Karpas-422 (cell line): ENCODE measurements around the gene PTPRJ. TPM values are rescaled to one million over a fixed set of nuclear protein-coding genes. Genes with fewer than 3 reads are reported as not detected.
"Not testable (repeated sequence)": the region's sequence is repeated elsewhere in the genome, so short reads cannot be mapped to it uniquely, and the experiment has no call there.

ENCODE experiments used
- DNase-seq: peaks from one replicate; pipeline ENCODE4 v3.0.0-alpha.2; 2015
- H2AFZ ChIP-seq: fragments of 200-600 bp; sonication (generic); 2 replicates; pipeline ENCODE4 v1.6.1; 2014; ENCODE audit warnings: antibody characterized with exemption, low read length, mixed read lengths
- H3K27ac ChIP-seq: fragments of 200-600 bp; sonication (generic); 2 replicates; pipeline ENCODE4 v1.5.1; 2014; ENCODE audit warnings: mild to moderate bottlenecking, low read length, moderate library complexity
- H3K27me3 ChIP-seq: fragments of 200-600 bp; sonication (generic); 2 replicates; pipeline ENCODE4 v1.6.1; 2014; ENCODE audit warnings: low read length, mixed read lengths
- H3K36me3 ChIP-seq: fragments of 200-600 bp; sonication (generic); 2 replicates; pipeline ENCODE4 v1.6.1; 2014; ENCODE audit warnings: low read length, mixed read lengths; ENCODE audit not compliant: insufficient read depth
- H3K4me1 ChIP-seq: fragments of 200-600 bp; sonication (generic); 2 replicates; pipeline ENCODE4 v1.6.1; 2014; ENCODE audit warnings: mild to moderate bottlenecking, low read length, mixed read lengths
- H3K4me2 ChIP-seq: fragments of 200-600 bp; sonication (generic); 2 replicates; pipeline ENCODE4 v1.6.1; 2014; ENCODE audit warnings: low read length, low read depth, mild to moderate bottlenecking; ENCODE audit not compliant: poor library complexity, severe bottlenecking
- H3K4me3 ChIP-seq: fragments of 200-600 bp; sonication (generic); 2 replicates; pipeline ENCODE4 v1.5.1; 2014; ENCODE audit warnings: mild to moderate bottlenecking, antibody characterized with exemption, low read length, mixed read lengths
- H3K79me2 ChIP-seq: fragments of 200-600 bp; sonication (generic); 2 replicates; pipeline ENCODE4 v1.6.1; 2014; ENCODE audit warnings: mild to moderate bottlenecking, low read length, mixed read lengths
- H3K9ac ChIP-seq: fragments of 200-600 bp; sonication (generic); 2 replicates; pipeline ENCODE4 v1.6.0; 2014; ENCODE audit warnings: low read length
- H3K9me2 ChIP-seq: fragments of 200-600 bp; sonication (generic), shearing (Covaris generic); replicated peaks from 2 replicates; pipeline ENCODE4 v1.6.0; 2014; ENCODE audit warnings: mild to moderate bottlenecking, low read length, moderate library complexity; ENCODE audit not compliant: insufficient read depth
- H3K9me3 ChIP-seq: fragments of 300-700, 200-600 bp; sonication (generic); 2 replicates; pipeline ENCODE4 v1.6.1; 2014; ENCODE audit warnings: low read length, mixed read lengths
- H4K20me1 ChIP-seq: fragments of 200-600 bp; sonication (generic); 2 replicates; pipeline ENCODE4 v1.6.1; 2014; ENCODE audit warnings: mild to moderate bottlenecking, antibody characterized with exemption, low read length, low read depth; ENCODE audit not compliant: insufficient read depth
- total RNA-seq: library from RNA; depleted of rRNA; stranded (reverse); fragments of >200 nt; shearing (Covaris generic); gene quantifications from 2 replicates; pipeline ENCODE4 v1.2.3, GENCODE V29; 2014; ENCODE audit warnings: low replicate concordance

Gene PTPRJ
- total RNA-seq, 1 experiment from 2014 or later = 132 TPM

GRCh38 chr11:48127521-48128183 is 147.3 kb downstream of the PTPRJ start:
- Histone ChIP-seq H3K27ac (no peak overlapping the region), H3K79me2 (peaks cover 25% of the 10 kb centered on the region), H3K4me3 (no peak overlapping the region), H3K4me1 (no peaks in the 10 kb centered on the region), H3K27me3 (no peaks in the 10 kb centered on the region), H2AFZ (no peak overlapping the region), H3K9me3 (no peaks in the 10 kb centered on the region), H3K36me3 (peaks cover 79% of the 10 kb centered on the region), H4K20me1 (0 out of 2 replicates have a peak, but pooled peaks cover 3% of the 10 kb centered on the region), H3K4me2 (no peak overlapping the region), H3K9me2 (no peaks in the 10 kb centered on the region), H3K9ac (no peak overlapping the region)
- DNase-seq = no peak

GRCh38 chr11:48129697-48130395 is 149.5 kb downstream of the PTPRJ start:
- Histone ChIP-seq H3K4me3 (no peak overlapping the region), H3K4me1 (no peaks in the 10 kb centered on the region), H3K27me3 (no peaks in the 10 kb centered on the region), H4K20me1 (0 out of 2 replicates have a peak, but pooled peaks cover 3% of the 10 kb centered on the region), H3K4me2 (no peak overlapping the region), H3K36me3 (peaks cover 79% of the 10 kb centered on the region), H3K27ac (no peak overlapping the region), H3K79me2 (peaks cover 10% of the 10 kb centered on the region; the same call in 1 of the 2 replicates), H3K9me2 (no peaks in the 10 kb centered on the region), H3K9me3 (no peaks in the 10 kb centered on the region), H2AFZ (no peak overlapping the region), H3K9ac (no peak overlapping the region)
- DNase-seq = no peak

- Histone ChIP-seq H4K20me1 (no peaks in the 10 kb centered on the region), H3K27ac (no peak overlapping the region), H3K36me3 (peaks cover 66% of the 10 kb centered on the region), H3K9me3 (no peaks in the 10 kb centered on the region), H3K9me2 (no peaks in the 10 kb centered on the region), H3K4me2 (no peak overlapping the region), H3K4me1 (no peaks in the 10 kb centered on the region), H3K79me2 (peaks cover 23% of the 10 kb centered on the region), H3K9ac (no peak overlapping the region), H2AFZ (no peak overlapping the region), H3K27me3 (no peaks in the 10 kb centered on the region), H3K4me3 (no peak overlapping the region)
- DNase-seq = no peak
Observed at GRCh38 chr11:48134221-48134922, 154.0 kb downstream of the PTPRJ start.

- Histone ChIP-seq H3K9ac (no peak overlapping the region), H4K20me1 (no peaks in the 10 kb centered on the region), H3K4me3 (no peak overlapping the region), H3K27ac (no peak overlapping the region), H3K27me3 (no peaks in the 10 kb centered on the region), H3K79me2 (peaks cover 33% of the 10 kb centered on the region), H3K4me2 (no peak overlapping the region), H3K9me3 (no peaks in the 10 kb centered on the region), H3K9me2 (no peaks in the 10 kb centered on the region), H3K36me3 (peaks cover 76% of the 10 kb centered on the region), H3K4me1 (no peaks in the 10 kb centered on the region), H2AFZ (no peak overlapping the region)
- DNase-seq = no peak
Observed at GRCh38 chr11:48138222-48138621, 157.9 kb downstream of the PTPRJ start.

- H3K4me2 ChIP-seq, H3K27me3 ChIP-seq, H3K9me3 ChIP-seq, H3K9ac ChIP-seq, H2AFZ ChIP-seq, H3K4me3 ChIP-seq, DNase-seq, H3K4me1 ChIP-seq, H3K27ac ChIP-seq, H4K20me1 ChIP-seq, H3K9me2 ChIP-seq: not testable (repeated sequence)
- Histone ChIP-seq H3K36me3 (peaks cover 75% of the 10 kb centered on the region), H3K79me2 (peaks cover 35% of the 10 kb centered on the region)
Observed at GRCh38 chr11:48139896-48140295, 159.5 kb downstream of the PTPRJ start.

GRCh38 chr11:48141475-48142122 is 161.2 kb downstream of the PTPRJ start:
- H3K27ac ChIP-seq = no peak overlapping the region; the same call in 1 of the 2 replicates
- DNase-seq = no peak
- no peak overlapping the region for H3K4me2 ChIP-seq
- H3K4me1 ChIP-seq = no peaks in the 10 kb centered on the region
- H3K79me2 ChIP-seq = peaks cover 28% of the 10 kb centered on the region
- peaks cover 80% of the 10 kb centered on the region for H3K36me3 ChIP-seq
- H3K9me2 ChIP-seq = no peaks in the 10 kb centered on the region
- no peaks in the 10 kb centered on the region for H4K20me1 ChIP-seq
- no peak overlapping the region for H3K4me3 ChIP-seq
- H2AFZ ChIP-seq = no peak overlapping the region
- no peak overlapping the region for H3K9ac ChIP-seq
- H3K27me3 ChIP-seq = no peaks in the 10 kb centered on the region
- no peaks in the 10 kb centered on the region for H3K9me3 ChIP-seq

- H3K4me1 ChIP-seq = no peaks in the 10 kb centered on the region
- no peak overlapping the region for H3K4me3 ChIP-seq
- H3K9me2 ChIP-seq = no peaks in the 10 kb centered on the region
- H3K36me3 ChIP-seq = peaks cover 83% of the 10 kb centered on the region
- H3K4me2 ChIP-seq = no peak overlapping the region
- H3K27ac ChIP-seq = no peak overlapping the region
- no peak overlapping the region for H2AFZ ChIP-seq
- H3K9ac ChIP-seq = no peak overlapping the region
- no peaks in the 10 kb centered on the region for H4K20me1 ChIP-seq
- H3K9me3 ChIP-seq = no peaks in the 10 kb centered on the region
- no peaks in the 10 kb centered on the region for H3K27me3 ChIP-seq
- no peak for DNase-seq
- peaks cover 23% of the 10 kb centered on the region for H3K79me2 ChIP-seq
Observed at GRCh38 chr11:48142889-48143288, 162.5 kb downstream of the PTPRJ start.

- DNase-seq = no peak
- Histone ChIP-seq H3K79me2 (peaks cover 15% of the 10 kb centered on the region), H3K36me3 (peaks cover 85% of the 10 kb centered on the region)
Observed at GRCh38 chr11:48148749-48149148, 168.4 kb downstream of the PTPRJ start.

More at GRCh38 chr11:48148749-48149148, 168.4 kb downstream of the PTPRJ start:
- Histone ChIP-seq H3K9me3 (no peaks in the 10 kb centered on the region; the same call in 1 of the 2 replicates), H3K27me3 (no peaks in the 10 kb centered on the region), H3K4me2 (no peak overlapping the region), H3K9me2 (no peaks in the 10 kb centered on the region), H2AFZ (no peak overlapping the region), H3K27ac (no peak overlapping the region), H3K4me1 (no peaks in the 10 kb centered on the region), H4K20me1 (no peaks in the 10 kb centered on the region), H3K9ac (no peak overlapping the region), H3K4me3 (no peak overlapping the region)
